ENCODE data around the gene SPACA4. TPM values are rescaled to one million over a fixed set of nuclear protein-coding genes. Genes with fewer than 3 reads are reported as not detected.

Gene SPACA4
- total and polyA plus RNA-seq, 9 of the 15 experiments (the other 6 are each of a cell fraction or from before 2014, with no cell fraction given): not detected

GRCh38 chr19:48646001-48646721 lies 39.6 kb downstream of the SPACA4 start, which contains the start of gene CA11 (continued):
- no peak for TF ChIP-seq CBX2 (IDR thresholded peaks at IDR 0.05; ENCODE audit: insufficient read depth, low read length, poor library complexity, severe bottlenecking)
- TF ChIP-seq DPF2 (IDR thresholded peaks at IDR 0.05): peak; percentile 66; the same call in 1 of the 2 replicates
- TF ChIP-seq RAD51 (IDR thresholded peaks at IDR 0.05; ENCODE audit: borderline replicate concordance, low read depth): peak; percentile 8; the same call in 1 of the 2 replicates
- TF ChIP-seq, protein P1, sequence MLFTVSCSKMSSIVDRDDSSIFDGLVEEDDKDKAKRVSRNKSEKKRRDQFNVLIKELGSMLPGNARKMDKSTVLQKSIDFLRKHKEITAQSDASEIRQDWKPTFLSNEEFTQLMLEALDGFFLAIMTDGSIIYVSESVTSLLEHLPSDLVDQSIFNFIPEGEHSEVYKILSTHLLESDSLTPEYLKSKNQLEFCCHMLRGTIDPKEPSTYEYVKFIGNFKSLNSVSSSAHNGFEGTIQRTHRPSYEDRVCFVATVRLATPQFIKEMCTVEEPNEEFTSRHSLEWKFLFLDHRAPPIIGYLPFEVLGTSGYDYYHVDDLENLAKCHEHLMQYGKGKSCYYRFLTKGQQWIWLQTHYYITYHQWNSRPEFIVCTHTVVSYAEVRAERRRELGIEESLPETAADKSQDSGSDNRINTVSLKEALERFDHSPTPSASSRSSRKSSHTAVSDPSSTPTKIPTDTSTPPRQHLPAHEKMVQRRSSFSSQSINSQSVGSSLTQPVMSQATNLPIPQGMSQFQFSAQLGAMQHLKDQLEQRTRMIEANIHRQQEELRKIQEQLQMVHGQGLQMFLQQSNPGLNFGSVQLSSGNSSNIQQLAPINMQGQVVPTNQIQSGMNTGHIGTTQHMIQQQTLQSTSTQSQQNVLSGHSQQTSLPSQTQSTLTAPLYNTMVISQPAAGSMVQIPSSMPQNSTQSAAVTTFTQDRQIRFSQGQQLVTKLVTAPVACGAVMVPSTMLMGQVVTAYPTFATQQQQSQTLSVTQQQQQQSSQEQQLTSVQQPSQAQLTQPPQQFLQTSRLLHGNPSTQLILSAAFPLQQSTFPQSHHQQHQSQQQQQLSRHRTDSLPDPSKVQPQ (CRISPR knock-in tag; IDR thresholded peaks at IDR 0.05; ENCODE audit: borderline replicate concordance): no peak
- no peak for TF ChIP-seq KAT2B (IDR thresholded peaks at IDR 0.05; ENCODE audit: low read depth, low read length)
- peak; percentile 67 for TF ChIP-seq NCOR1 (IDR thresholded peaks at IDR 0.05)
- no peak for TF ChIP-seq MEF2A (IDR thresholded peaks at IDR 0.05; ENCODE audit: control insufficient read depth, low read depth, low read length)
- TF ChIP-seq, protein P2, sequence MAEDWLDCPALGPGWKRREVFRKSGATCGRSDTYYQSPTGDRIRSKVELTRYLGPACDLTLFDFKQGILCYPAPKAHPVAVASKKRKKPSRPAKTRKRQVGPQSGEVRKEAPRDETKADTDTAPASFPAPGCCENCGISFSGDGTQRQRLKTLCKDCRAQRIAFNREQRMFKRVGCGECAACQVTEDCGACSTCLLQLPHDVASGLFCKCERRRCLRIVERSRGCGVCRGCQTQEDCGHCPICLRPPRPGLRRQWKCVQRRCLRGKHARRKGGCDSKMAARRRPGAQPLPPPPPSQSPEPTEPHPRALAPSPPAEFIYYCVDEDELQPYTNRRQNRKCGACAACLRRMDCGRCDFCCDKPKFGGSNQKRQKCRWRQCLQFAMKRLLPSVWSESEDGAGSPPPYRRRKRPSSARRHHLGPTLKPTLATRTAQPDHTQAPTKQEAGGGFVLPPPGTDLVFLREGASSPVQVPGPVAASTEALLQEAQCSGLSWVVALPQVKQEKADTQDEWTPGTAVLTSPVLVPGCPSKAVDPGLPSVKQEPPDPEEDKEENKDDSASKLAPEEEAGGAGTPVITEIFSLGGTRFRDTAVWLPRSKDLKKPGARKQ (CRISPR knock-in tag; IDR thresholded peaks at IDR 0.05): no peak
- TF ChIP-seq NFRKB (IDR thresholded peaks at IDR 0.05; ENCODE audit: low read depth): peak; percentile 79
- peak; percentile 46; the same call in 1 of the 2 replicates for TF ChIP-seq CHAMP1 (IDR thresholded peaks at IDR 0.05)
- no peak for TF ChIP-seq JUNB (CRISPR knock-in tag; conservative IDR thresholded peaks at IDR 0.05)
- TF ChIP-seq E2F6 (IDR thresholded peaks at IDR 0.05; ENCODE audit: borderline replicate concordance in 1 of 2, extremely low read depth in 1 of 2, insufficient read depth in 1 of 2, insufficient read length in 1 of 2, low read depth in 1 of 2, low read length in 1 of 2, poor library complexity in 1 of 2, severe bottlenecking in 1 of 2): peak in 1 of 2 experiments; percentile 67
- TF ChIP-seq KDM1A (IDR thresholded peaks at IDR 0.05): peak; percentile 31 to 91; a peak in 3 of 4 replicates
- TF ChIP-seq ZNF263 (CRISPR knock-in tag; IDR thresholded peaks at IDR 0.05; ENCODE audit: borderline replicate concordance): peak; percentile 31
- 0 out of 2 replicates have a peak, but pooled peaks have one; percentile 71 for TF ChIP-seq ZC3H8 (IDR thresholded peaks at IDR 0.05)
- no peak for TF ChIP-seq ZNF212 (CRISPR knock-in tag; IDR thresholded peaks at IDR 0.05)
- 0 out of 2 replicates have a peak, but pooled peaks have one; percentile 26 for TF ChIP-seq ZZZ3 (IDR thresholded peaks at IDR 0.05)
- TF ChIP-seq NCOA1 (IDR thresholded peaks at IDR 0.05; ENCODE audit: low read depth): peak; percentile 35; the same call in 1 of the 2 replicates
- no peak for TF ChIP-seq PTTG1 (tag; IDR thresholded peaks at IDR 0.05; ENCODE audit: low read depth)
- peak; percentile 45 to 59; a peak in 3 of 4 replicates for TF ChIP-seq FOXK2 (conservative IDR thresholded peaks at IDR 0.05 in 1 of 2, IDR thresholded peaks at IDR 0.05 in 1 of 2; ENCODE audit: low read depth in 2 of 2)
